ENCODE measurements around the gene LTBP1. TPM values are rescaled to one million over a fixed set of nuclear protein-coding genes. Genes with fewer than 3 reads are reported as not detected.
A peak's percentile ranks its signal among the peaks of the same experiment; 100 is the strongest.
"Not testable (repeated sequence)": the region's sequence is repeated elsewhere in the genome, so short reads cannot be mapped to it uniquely, and the experiment has no call there.

LTBP1 gene
- polyA plus RNA-seq, 2 of the 4 experiments (the other 2 are of a cell fraction), result 23.8 to 30.4 TPM

DNA sequence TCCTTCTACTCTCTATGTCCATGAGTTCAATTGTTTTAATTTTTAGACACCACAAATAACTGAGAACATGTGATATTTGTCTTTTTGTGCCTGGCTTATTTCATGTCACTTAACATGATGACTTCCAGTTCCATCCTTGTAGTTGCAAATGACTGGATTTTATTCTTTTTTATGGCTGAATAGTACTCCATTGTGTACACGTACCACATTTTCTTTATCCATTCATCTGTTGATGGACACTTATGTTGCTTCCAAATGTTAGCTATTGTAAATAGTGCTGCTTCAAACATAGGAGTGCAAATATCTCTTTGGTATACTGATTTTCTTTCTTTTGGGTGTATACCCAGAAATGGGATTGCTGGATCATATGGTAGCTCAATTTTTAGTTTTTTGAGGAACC, 27.0 kb downstream of the LTBP1 start:
- H3K4me2 ChIP-seq; ATAC-seq; CTCF ChIA-PET; FAIRE-seq; DNase-seq (ENCODE audit: low read depth in 1 of 2, low spot score in 1 of 2); H3K4me3 ChIP-seq; POLR2A ChIA-PET; H3K27ac ChIP-seq: not testable (repeated sequence)
- TF ChIP-seq KDM1A (IDR thresholded peaks at IDR 0.05; ENCODE audit: low read depth), result peak; percentile 80; the same call in 1 of the 2 replicates
- 85% methylated on average over 1 of the region's 1 CpG for WGBS (ENCODE audit: missing lambda C conversion rate)
- Histone ChIP-seq H3K9me3 (peaks cover 15% of the 10 kb centered on the region; the same call in 2 of the 3 replicates), H3K4me1 (peaks cover 18% of the 10 kb centered on the region)

DNA sequence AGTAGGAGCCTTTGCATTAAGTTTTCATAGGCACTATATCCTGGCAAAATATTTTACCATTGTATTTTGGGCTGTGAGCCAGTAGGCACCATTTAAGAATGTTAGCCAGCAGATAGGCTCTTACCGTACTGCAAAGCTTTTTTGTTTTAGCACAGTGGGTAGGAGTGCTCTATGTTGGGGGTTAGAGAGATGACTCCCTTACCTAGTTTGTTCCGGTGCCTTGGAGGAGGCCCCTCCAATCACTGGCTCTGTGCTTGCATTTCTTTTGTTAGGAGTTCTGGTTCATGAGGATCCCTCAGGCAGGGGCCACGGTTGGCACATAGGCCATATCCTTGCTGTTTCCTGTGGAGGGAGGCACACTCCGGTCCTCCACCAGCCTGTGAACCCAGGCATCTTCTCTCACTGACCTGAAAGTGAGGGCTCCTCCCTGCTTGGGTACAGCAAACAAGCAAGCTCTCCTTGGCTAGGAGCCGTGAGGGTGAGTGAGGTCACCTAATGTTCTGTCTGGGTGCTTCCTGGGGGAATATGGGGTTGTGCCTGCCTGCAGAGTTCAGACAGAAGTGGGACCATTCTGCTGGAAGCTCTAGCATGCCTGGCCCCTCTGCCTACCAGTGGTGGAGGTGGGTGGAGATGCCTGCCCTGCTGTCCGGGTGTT, 29.8 kb downstream of the LTBP1 start:
- H3K9me3 ChIP-seq, result peaks cover 15% of the 10 kb centered on the region; the same call in 2 of the 3 replicates
- WGBS (ENCODE audit: missing lambda C conversion rate), result 93% methylated on average over 6 of the region's 6 CpGs
- TF ChIP-seq EHMT2 (IDR thresholded peaks at IDR 0.05; ENCODE audit: low read depth), result no peak
- TF ChIP-seq FOSL2 (IDR thresholded peaks at IDR 0.05), result no peak
- TF ChIP-seq FOSL2 (CRISPR knock-in tag; IDR thresholded peaks at IDR 0.05), result no peak
- no peak for TF ChIP-seq RAD21 (conservative IDR thresholded peaks at IDR 0.05 in 1 of 2, IDR thresholded peaks at IDR 0.05 in 1 of 2)
- TF ChIP-seq POLR2A (IDR thresholded peaks at IDR 0.05; ENCODE audit: low read length), result no peak
- FAIRE-seq (no peak), DNase-seq (ENCODE audit: low read depth in 1 of 2, low spot score in 1 of 2) (no peak), ATAC-seq (peak in 1 of 2 experiments; percentile 36; a peak in 3 of 6 replicates)
- ChIA-PET POLR2A (no interaction called here), CTCF (interaction anchor here (1.3 to 1.5 kb wide), 2 partner anchors 16 to 57 kb away, joined by 5 read pairs; no protein-coding TSS in a partner anchor)
- no peak overlapping the region for H3K4me3 ChIP-seq
- H3K4me2 ChIP-seq, result peak overlapping the region; percentile 69
- peak overlapping the region; percentile 49 to 64; a peak in 5 of 6 replicates for H3K27ac ChIP-seq
- H3K4me1 ChIP-seq, result peaks cover 18% of the 10 kb centered on the region

DNA sequence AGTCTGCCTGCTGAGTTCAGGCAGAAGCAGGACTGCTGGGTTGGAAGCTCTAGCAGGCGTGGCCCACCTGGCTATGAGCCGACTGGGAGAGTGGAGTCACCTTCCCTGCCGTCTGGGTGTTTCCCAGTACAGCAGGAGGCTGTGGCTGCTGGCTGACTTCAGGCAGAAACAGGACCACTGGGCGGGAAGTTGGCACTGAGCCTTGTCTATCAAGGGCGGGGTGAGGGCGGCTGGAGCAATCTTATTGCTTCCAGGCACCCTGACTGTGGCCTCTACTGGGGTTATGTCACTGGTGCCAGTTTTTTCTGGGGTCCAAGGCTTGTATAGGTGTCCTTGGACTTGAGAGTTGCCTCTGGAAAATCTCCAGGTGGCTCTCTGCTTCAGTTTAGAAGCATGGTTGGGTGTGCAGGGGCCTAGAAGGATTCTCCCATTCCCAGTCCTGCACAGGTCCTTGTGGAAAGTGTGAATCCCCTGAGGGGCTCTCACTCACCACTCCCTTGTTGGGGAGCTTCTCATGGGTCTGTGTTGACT, 30.5 kb downstream of the LTBP1 start:
- peaks cover 15% of the 10 kb centered on the region; the same call in 2 of the 3 replicates for H3K9me3 ChIP-seq
- 16% methylated on average over 6 of the region's 6 CpGs for WGBS (ENCODE audit: missing lambda C conversion rate)
- TF ChIP-seq, protein P1, sequence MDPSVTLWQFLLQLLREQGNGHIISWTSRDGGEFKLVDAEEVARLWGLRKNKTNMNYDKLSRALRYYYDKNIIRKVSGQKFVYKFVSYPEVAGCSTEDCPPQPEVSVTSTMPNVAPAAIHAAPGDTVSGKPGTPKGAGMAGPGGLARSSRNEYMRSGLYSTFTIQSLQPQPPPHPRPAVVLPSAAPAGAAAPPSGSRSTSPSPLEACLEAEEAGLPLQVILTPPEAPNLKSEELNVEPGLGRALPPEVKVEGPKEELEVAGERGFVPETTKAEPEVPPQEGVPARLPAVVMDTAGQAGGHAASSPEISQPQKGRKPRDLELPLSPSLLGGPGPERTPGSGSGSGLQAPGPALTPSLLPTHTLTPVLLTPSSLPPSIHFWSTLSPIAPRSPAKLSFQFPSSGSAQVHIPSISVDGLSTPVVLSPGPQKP (IDR thresholded peaks at IDR 0.05; ENCODE audit: low read depth, low read length), result no peak
- TF ChIP-seq MYC (IDR thresholded peaks at IDR 0.05; ENCODE audit: borderline replicate concordance, low read length), result no peak
- no peak overlapping the region for H3K4me3 ChIP-seq
- H3K27ac ChIP-seq, result peak overlapping the region; percentile 49 to 64; a peak in 5 of 6 replicates
- H3K4me1 ChIP-seq, result peaks cover 18% of the 10 kb centered on the region
- ATAC-seq, result peak; percentile 91 to 94
- no peak for FAIRE-seq
- DNase-seq (ENCODE audit: low read depth in 1 of 2, low spot score in 1 of 2), result peak in 1 of 2 experiments; percentile 65
- H3K4me2 ChIP-seq, result peak overlapping the region; percentile 69
- ChIA-PET POLR2A (no interaction called here), CTCF (interaction anchor here (1.3 to 1.5 kb wide), 2 partner anchors 17 to 57 kb away, joined by 5 read pairs; no protein-coding TSS in a partner anchor)

DNA sequence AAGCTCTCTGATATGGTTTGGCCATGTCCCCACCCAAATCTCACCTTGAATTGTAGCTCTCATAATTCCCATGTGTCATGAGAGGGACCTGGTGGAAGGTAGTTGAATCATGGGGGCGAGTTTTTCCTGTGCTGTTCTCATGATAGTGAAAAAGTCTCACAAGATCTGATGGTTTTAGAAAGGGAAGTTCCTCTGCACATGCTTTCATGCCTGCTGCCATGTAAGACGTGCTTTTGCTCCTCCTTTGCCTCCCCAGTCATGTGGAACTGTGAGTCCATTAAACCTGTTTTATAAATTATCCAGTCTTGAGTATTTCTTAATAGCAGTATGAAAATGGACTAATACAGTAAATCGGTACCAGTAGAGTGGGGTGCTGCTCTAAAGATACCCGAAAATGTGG, 34.9 kb downstream of the LTBP1 start:
- CTCF ChIA-PET, result no interaction called here
- no peak for FAIRE-seq

DNA sequence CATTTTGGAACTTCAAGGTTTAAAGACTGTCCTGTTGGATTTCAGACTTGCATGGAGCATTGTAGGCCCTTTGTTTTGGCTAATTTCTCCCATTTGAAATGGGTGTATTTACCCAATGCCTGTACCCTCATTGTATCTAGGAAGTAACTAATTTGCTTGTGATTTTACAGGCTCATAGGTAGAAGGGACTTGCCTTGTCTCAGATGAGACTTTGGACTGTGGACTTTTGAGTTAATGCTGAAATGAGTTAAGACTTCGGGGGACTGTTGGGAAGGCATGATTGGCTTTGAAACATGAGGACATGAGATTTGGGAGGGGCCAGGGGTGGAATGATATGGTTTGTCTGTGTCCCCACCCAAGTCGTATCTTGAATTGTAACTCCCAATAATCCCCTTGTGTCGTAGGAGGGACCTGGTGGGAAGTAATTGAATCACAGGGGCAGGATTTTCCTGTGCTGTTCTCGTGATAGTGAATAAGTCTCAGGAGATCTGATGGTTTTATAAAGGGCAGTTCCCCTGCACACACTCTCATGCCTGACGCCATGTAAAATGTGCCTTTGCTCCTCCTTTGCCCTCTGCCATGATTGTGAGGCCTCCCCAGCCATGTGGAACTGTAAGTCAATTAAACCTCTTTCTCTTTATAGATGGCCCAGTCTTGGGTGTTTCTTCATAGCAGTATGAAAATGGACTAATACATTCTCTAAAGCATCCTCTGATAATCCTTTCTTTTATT, 36.6 kb downstream of the LTBP1 start:
- ATAC-seq; DNase-seq (ENCODE audit: low read depth in 1 of 2, low spot score in 1 of 2); POLR2A ChIA-PET; H3K27ac ChIP-seq; FAIRE-seq; H3K4me3 ChIP-seq; H3K9me3 ChIP-seq; CTCF ChIA-PET; H3K4me1 ChIP-seq; H3K4me2 ChIP-seq: not testable (repeated sequence)
- WGBS (ENCODE audit: missing lambda C conversion rate), result 84% methylated on average over 5 of the region's 5 CpGs

More for the DNA sequence above, 34.9 kb downstream of the LTBP1 start:
- H3K4me3 ChIP-seq, result no peak overlapping the region
- no peak overlapping the region for H3K4me2 ChIP-seq
- TF ChIP-seq ZSCAN20 (CRISPR knock-in tag; IDR thresholded peaks at IDR 0.05), result no peak
- TF ChIP-seq NPAS2 (CRISPR knock-in tag; IDR thresholded peaks at IDR 0.05; ENCODE audit: borderline replicate concordance), result no peak
- TF ChIP-seq, protein P2, sequence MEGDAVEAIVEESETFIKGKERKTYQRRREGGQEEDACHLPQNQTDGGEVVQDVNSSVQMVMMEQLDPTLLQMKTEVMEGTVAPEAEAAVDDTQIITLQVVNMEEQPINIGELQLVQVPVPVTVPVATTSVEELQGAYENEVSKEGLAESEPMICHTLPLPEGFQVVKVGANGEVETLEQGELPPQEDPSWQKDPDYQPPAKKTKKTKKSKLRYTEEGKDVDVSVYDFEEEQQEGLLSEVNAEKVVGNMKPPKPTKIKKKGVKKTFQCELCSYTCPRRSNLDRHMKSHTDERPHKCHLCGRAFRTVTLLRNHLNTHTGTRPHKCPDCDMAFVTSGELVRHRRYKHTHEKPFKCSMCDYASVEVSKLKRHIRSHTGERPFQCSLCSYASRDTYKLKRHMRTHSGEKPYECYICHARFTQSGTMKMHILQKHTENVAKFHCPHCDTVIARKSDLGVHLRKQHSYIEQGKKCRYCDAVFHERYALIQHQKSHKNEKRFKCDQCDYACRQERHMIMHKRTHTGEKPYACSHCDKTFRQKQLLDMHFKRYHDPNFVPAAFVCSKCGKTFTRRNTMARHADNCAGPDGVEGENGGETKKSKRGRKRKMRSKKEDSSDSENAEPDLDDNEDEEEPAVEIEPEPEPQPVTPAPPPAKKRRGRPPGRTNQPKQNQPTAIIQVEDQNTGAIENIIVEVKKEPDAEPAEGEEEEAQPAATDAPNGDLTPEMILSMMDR (IDR thresholded peaks at IDR 0.05), result no peak
- no peak for TF ChIP-seq EP300 (IDR thresholded peaks at IDR 0.05)
- no peak for ATAC-seq
- H3K9me3 ChIP-seq, result no peaks in the 10 kb centered on the region
- POLR2A ChIA-PET, result no interaction called here
- DNase-seq (ENCODE audit: low read depth in 1 of 2, low spot score in 1 of 2), result no peak
- WGBS (ENCODE audit: missing lambda C conversion rate), result 61% methylated on average over 4 of the region's 4 CpGs
- peaks cover 15% of the 10 kb centered on the region for H3K4me1 ChIP-seq
- no peak overlapping the region for H3K27ac ChIP-seq
